NCI-H748 (cell line): Measurements from ENCODE around the gene ADORA1.
A peak's percentile ranks its signal among the peaks of the same experiment; 100 is the strongest.

Source experiments
- DNase-seq: peaks from one replicate; lab custom pipeline; 2025; ENCODE audit not compliant: unreplicated experiment; lab: John Stamatoyannopoulos, UW

The ADORA1 gene

DNA sequence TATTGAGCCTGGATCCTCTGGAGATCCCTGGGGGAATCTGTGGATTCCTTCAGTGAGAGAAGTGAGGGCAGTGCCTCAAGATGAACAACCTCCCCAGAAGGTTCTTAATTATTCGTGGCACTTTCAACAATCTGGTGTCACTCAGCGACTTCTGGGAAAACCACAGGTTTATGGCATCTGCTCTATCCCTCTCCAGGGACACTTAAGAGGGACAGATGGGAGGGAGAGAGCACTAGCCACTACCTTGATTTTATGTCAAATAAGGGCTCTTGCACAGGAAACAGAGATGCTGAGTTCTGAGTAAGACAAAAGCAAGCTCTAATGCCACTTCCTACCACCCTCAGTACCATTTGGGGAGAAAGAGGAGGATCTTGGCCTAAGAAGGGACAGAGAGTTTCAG lies 80.2 kb downstream of the ADORA1 start:
- DNase-seq: no peak

DNA sequence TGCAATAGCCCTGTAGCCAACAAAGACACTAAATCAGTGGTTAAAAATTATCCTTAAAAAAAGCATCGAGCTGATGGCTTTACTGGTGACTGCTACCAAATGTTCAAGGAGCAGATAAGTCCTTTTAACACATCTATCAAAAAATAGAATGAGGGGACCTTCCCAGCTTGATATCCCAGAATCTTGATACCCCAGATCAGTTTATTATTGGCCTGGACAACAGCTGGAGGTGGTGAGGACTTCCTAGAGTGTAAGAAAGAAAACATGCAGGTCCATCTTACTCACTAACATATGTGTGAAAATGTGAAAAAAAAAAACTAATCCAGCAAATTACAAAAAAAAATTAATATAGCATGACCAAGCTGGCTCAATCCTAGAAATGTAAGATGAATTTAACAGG lies 80.7 kb downstream of the ADORA1 start:
- no peak for DNase-seq

DNA sequence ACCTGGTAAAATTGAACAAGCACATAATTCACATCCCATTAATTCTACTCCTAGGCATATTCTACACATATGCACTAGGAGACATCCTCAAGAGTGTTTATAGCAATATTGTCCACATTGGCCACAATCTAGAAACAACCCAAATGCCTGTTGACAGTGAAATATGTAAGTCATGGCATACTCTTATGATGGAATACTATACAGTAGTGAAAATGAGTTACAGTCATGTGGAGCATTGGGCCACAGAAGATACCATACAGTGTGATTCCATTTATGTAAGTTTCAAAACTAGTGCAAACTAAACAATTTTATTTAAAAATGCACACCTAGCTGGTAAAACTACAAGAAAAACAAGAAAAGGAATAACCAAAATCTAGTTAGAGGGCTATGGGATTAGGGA lies 82.8 kb downstream of the ADORA1 start:
- no peak for DNase-seq

DNA sequence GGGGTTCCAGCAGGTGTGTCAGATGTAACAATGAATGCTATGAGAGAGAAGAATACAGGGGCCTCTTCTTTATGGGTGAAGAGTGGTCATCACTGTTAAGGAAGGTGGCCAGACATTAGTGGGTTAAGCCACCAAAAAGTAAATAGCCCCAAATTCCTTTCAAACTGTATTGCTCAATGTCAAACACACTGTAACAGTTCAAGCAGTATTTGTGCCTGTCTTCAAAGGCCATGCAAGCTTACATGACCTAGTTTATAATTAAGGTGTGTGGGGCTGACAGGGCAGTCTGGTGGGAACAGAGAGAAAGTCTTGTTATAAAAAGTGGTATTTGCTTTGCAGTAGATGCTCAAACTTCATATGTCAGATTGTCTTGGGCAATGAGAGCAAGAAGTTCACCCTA lies 83.5 kb downstream of the ADORA1 start:
- no peak for DNase-seq

DNA sequence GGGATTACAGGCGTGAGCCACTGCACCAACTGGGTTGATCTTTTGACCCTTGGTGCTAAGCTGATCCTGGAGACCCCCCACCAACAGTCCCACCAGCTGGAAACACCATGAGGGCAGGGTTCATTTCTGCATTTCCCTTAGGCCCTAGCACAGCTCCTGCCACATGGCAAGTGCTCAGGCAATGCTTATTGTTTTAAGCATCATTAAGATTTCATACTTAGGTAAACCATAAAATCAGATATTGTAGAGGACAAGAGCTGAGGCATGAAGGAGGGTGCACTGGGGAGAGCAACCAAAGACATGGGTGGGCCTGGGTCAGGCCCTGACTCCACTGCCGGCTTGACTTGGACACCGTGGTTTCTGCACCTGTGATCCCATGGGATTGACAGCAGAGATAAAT lies 84.3 kb downstream of the ADORA1 start:
- DNase-seq: no peak

DNA sequence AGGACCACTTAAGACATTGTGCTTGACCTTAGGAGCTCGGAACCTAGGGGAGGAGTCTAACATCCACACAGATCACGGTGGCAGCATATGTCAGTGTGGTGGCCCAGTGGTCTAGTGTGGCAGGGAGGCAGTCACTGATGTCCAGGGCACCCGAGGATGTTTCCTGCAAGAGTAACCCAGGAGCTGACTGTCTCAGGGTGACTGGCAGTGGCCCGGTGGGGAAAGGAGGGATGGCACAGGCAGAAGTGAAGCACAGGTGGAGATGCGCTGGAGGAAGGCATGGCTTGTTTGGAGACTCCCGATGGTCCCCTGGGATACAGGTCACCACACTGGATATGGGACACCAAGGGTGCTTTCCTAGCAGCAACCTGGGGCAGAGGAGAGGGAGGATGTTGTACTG lies 85.6 kb downstream of the ADORA1 start:
- no peak for DNase-seq

DNA sequence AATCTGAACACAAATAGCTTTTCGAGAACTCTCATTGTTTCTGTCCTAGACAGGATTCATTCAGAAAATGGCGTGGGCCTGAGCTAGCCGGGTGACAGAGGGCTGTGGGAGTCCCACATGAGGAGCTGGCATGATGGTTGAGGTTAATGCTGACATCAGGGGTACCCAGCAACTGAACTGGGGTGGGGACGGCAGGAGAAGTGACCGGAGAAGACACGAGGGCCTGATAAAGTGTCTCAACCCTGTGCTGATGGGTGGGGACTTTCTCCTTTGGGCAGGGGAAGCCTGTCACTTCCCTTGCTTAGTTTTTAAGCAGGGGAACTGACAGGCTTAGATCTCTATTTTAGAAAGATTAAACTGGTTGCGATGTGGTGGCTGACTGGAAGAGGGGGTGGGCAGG lies 87.3 kb downstream of the ADORA1 start:
- no peak for DNase-seq

DNA sequence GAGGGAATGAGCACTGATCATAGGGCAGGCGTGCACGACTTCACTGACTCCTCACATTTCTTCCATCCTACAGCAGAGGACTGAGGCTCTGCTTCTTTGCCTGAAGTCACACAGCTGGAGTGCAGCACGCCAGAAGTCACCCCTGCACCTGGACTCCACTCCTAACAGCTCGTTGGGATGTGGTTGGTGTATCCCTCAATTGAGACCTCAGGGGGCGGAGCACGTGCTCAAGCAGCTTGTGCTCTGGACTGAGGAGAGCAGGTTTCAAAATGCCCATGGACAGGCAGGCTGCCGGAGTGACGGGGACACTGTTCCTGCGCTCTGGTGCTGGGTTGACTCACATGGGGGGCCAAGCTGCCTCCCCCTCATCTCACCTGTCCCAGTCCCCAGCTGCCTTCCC lies 88.0 kb downstream of the ADORA1 start:
- DNase-seq: peak; percentile 17

DNA sequence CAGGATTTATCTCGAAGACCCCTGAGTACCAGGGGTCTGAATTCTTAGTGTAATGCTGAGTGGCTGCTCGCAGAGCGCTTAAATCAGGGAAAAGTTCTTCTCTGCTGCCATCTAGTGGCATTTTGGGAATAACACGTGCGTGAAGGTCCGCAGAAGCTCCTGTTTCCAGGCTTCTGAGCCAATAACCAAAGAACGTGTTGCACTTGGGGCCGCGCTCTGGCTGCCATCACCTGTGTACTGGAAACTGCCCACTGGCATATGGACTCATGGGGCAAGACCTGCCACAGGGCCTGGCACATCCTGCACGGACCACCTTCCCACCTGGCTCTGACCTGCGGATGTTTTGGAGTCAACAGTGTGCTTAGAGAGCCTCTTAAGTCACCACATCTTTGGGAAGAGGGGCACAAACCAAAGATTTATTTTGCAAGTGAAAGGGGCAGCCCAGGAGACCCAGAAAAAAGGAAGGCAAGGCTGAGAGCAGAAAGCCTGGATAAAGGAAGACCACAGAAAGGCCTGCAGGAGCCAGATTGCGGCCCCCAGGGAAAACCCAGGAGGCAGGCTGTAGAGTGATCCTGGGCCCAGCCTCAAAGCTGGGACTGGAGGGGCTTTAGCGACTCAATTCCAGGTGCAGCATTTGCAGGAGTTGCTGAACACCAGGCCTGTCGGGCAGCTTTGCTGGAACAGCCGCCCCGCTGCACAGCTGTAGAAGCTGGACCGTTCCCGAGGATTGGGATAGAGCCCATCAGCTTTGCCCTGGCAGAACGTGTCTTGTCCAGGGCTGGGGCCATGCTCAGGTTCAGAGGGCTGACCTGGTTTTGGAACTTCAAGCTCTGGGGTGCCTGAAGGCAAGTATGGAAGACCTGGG lies 89.0 kb downstream of the ADORA1 start:
- DNase-seq: peak; percentile 55
